ENCODE results near the gene CD14.

Gene CD14

GRCh38 chr5:140647042-140647419 is 14.1 kb upstream of the CD14 start:
- H3K79me2 ChIP-seq (ENCODE audit: insufficient read depth, low read length) = peaks cover 36% of the 10 kb centered on the region

GRCh38 chr5:140642718-140643117 is 9.7 kb upstream of the CD14 start:
- Histone ChIP-seq H3K9me2 (replicated peaks; ENCODE audit: insufficient read depth, low read length) (no peaks in the 10 kb centered on the region), H3K4me2 (ENCODE audit: low read depth, low read length, poor library complexity, severe bottlenecking) (no peak overlapping the region), H4K20me1 (ENCODE audit: low read depth, low read length) (no peaks in the 10 kb centered on the region), H3K27ac (ENCODE audit: low read depth, low read length) (no peak overlapping the region), H3K9me3 (ENCODE audit: insufficient read depth, low read length) (no peaks in the 10 kb centered on the region), H3K27me3 (ENCODE audit: low read length) (no peaks in the 10 kb centered on the region), H3K36me3 (ENCODE audit: low read length) (no peaks in the 10 kb centered on the region), H3K9ac (ENCODE audit: low read length) (no peak overlapping the region), H3K79me2 (ENCODE audit: insufficient read depth, low read length) (peaks cover 34% of the 10 kb centered on the region), H2AFZ (ENCODE audit: low read depth, low read length, severe bottlenecking) (no peak overlapping the region), H3K4me3 (ENCODE audit: insufficient read depth, low read length, poor library complexity, severe bottlenecking) (no peak overlapping the region), H3F3A (ENCODE audit: insufficient read depth) (no peaks in the 10 kb centered on the region)
- TF ChIP-seq EZH2phosphoT487 (conservative IDR thresholded peaks at IDR 0.05; ENCODE audit: low read length) (no peak), CTCF (IDR thresholded peaks at IDR 0.05; ENCODE audit: insufficient read depth, low read length, poor library complexity, severe bottlenecking) (no peak)

More at GRCh38 chr5:140647042-140647419, 14.1 kb upstream of the CD14 start:
- Histone ChIP-seq H3K9me3 (ENCODE audit: insufficient read depth, low read length) (no peaks in the 10 kb centered on the region), H3K27me3 (ENCODE audit: low read length) (no peaks in the 10 kb centered on the region), H3F3A (ENCODE audit: insufficient read depth) (no peaks in the 10 kb centered on the region), H2AFZ (ENCODE audit: low read depth, low read length, severe bottlenecking) (peak overlapping the region; percentile 55), H3K9ac (ENCODE audit: low read length) (peak overlapping the region; percentile 83), H3K27ac (ENCODE audit: low read depth, low read length) (peak overlapping the region; percentile 16; the same call in 1 of the 2 replicates), H3K9me2 (replicated peaks; ENCODE audit: insufficient read depth, low read length) (no peaks in the 10 kb centered on the region), H4K20me1 (ENCODE audit: low read depth, low read length) (no peaks in the 10 kb centered on the region), H3K36me3 (ENCODE audit: low read length) (peaks cover 5% of the 10 kb centered on the region; the same call in 1 of the 2 replicates), H3K4me2 (ENCODE audit: low read depth, low read length, poor library complexity, severe bottlenecking) (peak overlapping the region; percentile 86), H3K4me3 (ENCODE audit: insufficient read depth, low read length, poor library complexity, severe bottlenecking) (peak overlapping the region; percentile 78)
- no peak for TF ChIP-seq EZH2phosphoT487 (conservative IDR thresholded peaks at IDR 0.05; ENCODE audit: low read length)
- no peak for TF ChIP-seq CTCF (IDR thresholded peaks at IDR 0.05; ENCODE audit: insufficient read depth, low read length, poor library complexity, severe bottlenecking)

- peaks cover 26% of the 10 kb centered on the region for H3K79me2 ChIP-seq (ENCODE audit: insufficient read depth, low read length)
- H4K20me1 ChIP-seq (ENCODE audit: low read depth, low read length) = no peaks in the 10 kb centered on the region
- TF ChIP-seq CTCF (IDR thresholded peaks at IDR 0.05; ENCODE audit: insufficient read depth, low read length, poor library complexity, severe bottlenecking) (no peak), EZH2phosphoT487 (conservative IDR thresholded peaks at IDR 0.05; ENCODE audit: low read length) (no peak)
- H3K4me3 ChIP-seq (ENCODE audit: insufficient read depth, low read length, poor library complexity, severe bottlenecking) = no peak overlapping the region
- H3K9me2 ChIP-seq (replicated peaks; ENCODE audit: insufficient read depth, low read length) = no peaks in the 10 kb centered on the region
- H3F3A ChIP-seq (ENCODE audit: insufficient read depth) = no peaks in the 10 kb centered on the region
- no peak overlapping the region for H3K9ac ChIP-seq (ENCODE audit: low read length)
- H3K9me3 ChIP-seq (ENCODE audit: insufficient read depth, low read length) = no peaks in the 10 kb centered on the region
- H3K27ac ChIP-seq (ENCODE audit: low read depth, low read length) = no peak overlapping the region
- H3K27me3 ChIP-seq (ENCODE audit: low read length) = no peaks in the 10 kb centered on the region
- no peaks in the 10 kb centered on the region for H3K36me3 ChIP-seq (ENCODE audit: low read length)
- no peak overlapping the region for H2AFZ ChIP-seq (ENCODE audit: low read depth, low read length, severe bottlenecking)
- no peak overlapping the region for H3K4me2 ChIP-seq (ENCODE audit: low read depth, low read length, poor library complexity, severe bottlenecking)
Observed at GRCh38 chr5:140641716-140642115, 8.7 kb upstream of the CD14 start.
